Measurements from ENCODE around the gene RGS7. TPM values are rescaled to one million over a fixed set of nuclear protein-coding genes. Genes with fewer than 3 reads are reported as not detected.

Gene RGS7
- total RNA-seq, 1 experiment from 2014 or later, result not detected

- DNase-seq, result no peak
- Histone ChIP-seq H3K4me3 (ENCODE audit: low read length) (no peak overlapping the region), H3K4me1 (ENCODE audit: low read length) (no peaks in the 10 kb centered on the region), H3K9me2 (replicated peaks; ENCODE audit: insufficient read depth, low read length) (no peaks in the 10 kb centered on the region), H4K20me1 (ENCODE audit: insufficient read depth, low read depth, low read length) (no peaks in the 10 kb centered on the region), H3K27ac (ENCODE audit: low read length) (no peak overlapping the region), H3K79me2 (ENCODE audit: low read length) (no peaks in the 10 kb centered on the region), H3K27me3 (ENCODE audit: low read length) (no peaks in the 10 kb centered on the region; the same call in 1 of the 2 replicates), H3K36me3 (ENCODE audit: insufficient read depth, low read length) (no peaks in the 10 kb centered on the region), H3K4me2 (ENCODE audit: low read depth, low read length, poor library complexity, severe bottlenecking) (no peak overlapping the region), H2AFZ (ENCODE audit: low read length) (no peak overlapping the region), H3K9ac (ENCODE audit: low read length) (no peak overlapping the region), H3K9me3 (ENCODE audit: low read length) (no peaks in the 10 kb centered on the region)
These were observed 334.6 kb downstream of the RGS7 start for GRCh38 chr1:241022366-241022765.

- Histone ChIP-seq H3K36me3 (ENCODE audit: insufficient read depth, low read length) (no peaks in the 10 kb centered on the region), H3K4me3 (ENCODE audit: low read length) (no peak overlapping the region), H3K79me2 (ENCODE audit: low read length) (no peaks in the 10 kb centered on the region), H3K9me3 (ENCODE audit: low read length) (no peaks in the 10 kb centered on the region), H2AFZ (ENCODE audit: low read length) (no peak overlapping the region), H4K20me1 (ENCODE audit: insufficient read depth, low read depth, low read length) (no peaks in the 10 kb centered on the region), H3K9me2 (replicated peaks; ENCODE audit: insufficient read depth, low read length) (no peaks in the 10 kb centered on the region), H3K9ac (ENCODE audit: low read length) (no peak overlapping the region), H3K4me1 (ENCODE audit: low read length) (no peaks in the 10 kb centered on the region), H3K27ac (ENCODE audit: low read length) (no peak overlapping the region), H3K27me3 (ENCODE audit: low read length) (no peaks in the 10 kb centered on the region; the same call in 1 of the 2 replicates), H3K4me2 (ENCODE audit: low read depth, low read length, poor library complexity, severe bottlenecking) (no peak overlapping the region)
- DNase-seq, result no peak
These were observed 335.9 kb downstream of the RGS7 start for GRCh38 chr1:241020851-241021697.

GRCh38 chr1:241012708-241013340 is 344.2 kb downstream of the RGS7 start:
- no peak overlapping the region for H2AFZ ChIP-seq (ENCODE audit: low read length)
- no peaks in the 10 kb centered on the region for H3K4me1 ChIP-seq (ENCODE audit: low read length)
- no peak overlapping the region for H3K9ac ChIP-seq (ENCODE audit: low read length)
- H3K9me3 ChIP-seq (ENCODE audit: low read length), result no peaks in the 10 kb centered on the region
- H3K4me3 ChIP-seq (ENCODE audit: low read length), result no peak overlapping the region
- H3K36me3 ChIP-seq (ENCODE audit: insufficient read depth, low read length), result no peaks in the 10 kb centered on the region
- DNase-seq, result no peak
- no peaks in the 10 kb centered on the region for H4K20me1 ChIP-seq (ENCODE audit: insufficient read depth, low read depth, low read length)
- H3K79me2 ChIP-seq (ENCODE audit: low read length), result no peaks in the 10 kb centered on the region
- H3K27ac ChIP-seq (ENCODE audit: low read length), result no peak overlapping the region
- no peak overlapping the region for H3K4me2 ChIP-seq (ENCODE audit: low read depth, low read length, poor library complexity, severe bottlenecking)
- no peaks in the 10 kb centered on the region for H3K27me3 ChIP-seq (ENCODE audit: low read length)
- H3K9me2 ChIP-seq (replicated peaks; ENCODE audit: insufficient read depth, low read length), result no peaks in the 10 kb centered on the region

- Histone ChIP-seq H3K9me3 (ENCODE audit: low read length) (no peaks in the 10 kb centered on the region), H3K4me3 (ENCODE audit: low read length) (no peak overlapping the region), H4K20me1 (ENCODE audit: insufficient read depth, low read depth, low read length) (no peaks in the 10 kb centered on the region), H3K9me2 (replicated peaks; ENCODE audit: insufficient read depth, low read length) (no peaks in the 10 kb centered on the region), H3K4me1 (ENCODE audit: low read length) (no peaks in the 10 kb centered on the region), H2AFZ (ENCODE audit: low read length) (no peak overlapping the region), H3K9ac (ENCODE audit: low read length) (no peak overlapping the region), H3K27ac (ENCODE audit: low read length) (no peak overlapping the region), H3K79me2 (ENCODE audit: low read length) (no peaks in the 10 kb centered on the region), H3K4me2 (ENCODE audit: low read depth, low read length, poor library complexity, severe bottlenecking) (no peak overlapping the region), H3K36me3 (ENCODE audit: insufficient read depth, low read length) (no peaks in the 10 kb centered on the region), H3K27me3 (ENCODE audit: low read length) (no peaks in the 10 kb centered on the region)
- no peak for DNase-seq
These were observed 349.3 kb downstream of the RGS7 start for GRCh38 chr1:241007668-241008067.

GRCh38 chr1:240999826-241000225 is 357.2 kb downstream of the RGS7 start:
- H3K27me3 ChIP-seq (ENCODE audit: low read length), result no peaks in the 10 kb centered on the region
- no peaks in the 10 kb centered on the region for H4K20me1 ChIP-seq (ENCODE audit: insufficient read depth, low read depth, low read length)
- no peaks in the 10 kb centered on the region for H3K4me1 ChIP-seq (ENCODE audit: low read length)
- no peak overlapping the region for H3K4me2 ChIP-seq (ENCODE audit: low read depth, low read length, poor library complexity, severe bottlenecking)
- no peaks in the 10 kb centered on the region for H3K79me2 ChIP-seq (ENCODE audit: low read length)
- no peaks in the 10 kb centered on the region for H3K9me3 ChIP-seq (ENCODE audit: low read length)
- no peak overlapping the region for H3K4me3 ChIP-seq (ENCODE audit: low read length)
- no peak overlapping the region for H3K9ac ChIP-seq (ENCODE audit: low read length)
- H2AFZ ChIP-seq (ENCODE audit: low read length), result no peak overlapping the region
- H3K9me2 ChIP-seq (replicated peaks; ENCODE audit: insufficient read depth, low read length), result no peaks in the 10 kb centered on the region
- no peak for DNase-seq
- H3K36me3 ChIP-seq (ENCODE audit: insufficient read depth, low read length), result no peaks in the 10 kb centered on the region
- no peak overlapping the region for H3K27ac ChIP-seq (ENCODE audit: low read length)

GRCh38 chr1:240998441-240999015 is 358.5 kb downstream of the RGS7 start:
- no peak overlapping the region for H3K4me2 ChIP-seq (ENCODE audit: low read depth, low read length, poor library complexity, severe bottlenecking)

GRCh38 chr1:240998024-240998423 is 359.0 kb downstream of the RGS7 start:
- no peaks in the 10 kb centered on the region for H3K79me2 ChIP-seq (ENCODE audit: low read length)
- no peaks in the 10 kb centered on the region for H3K36me3 ChIP-seq (ENCODE audit: insufficient read depth, low read length)
- DNase-seq, result no peak
- H3K4me3 ChIP-seq (ENCODE audit: low read length), result no peak overlapping the region
- no peak overlapping the region for H2AFZ ChIP-seq (ENCODE audit: low read length)
- H3K27me3 ChIP-seq (ENCODE audit: low read length), result no peaks in the 10 kb centered on the region
- no peaks in the 10 kb centered on the region for H3K4me1 ChIP-seq (ENCODE audit: low read length)
- no peaks in the 10 kb centered on the region for H3K9me3 ChIP-seq (ENCODE audit: low read length)
- H3K9me2 ChIP-seq (replicated peaks; ENCODE audit: insufficient read depth, low read length), result no peaks in the 10 kb centered on the region
- H3K4me2 ChIP-seq (ENCODE audit: low read depth, low read length, poor library complexity, severe bottlenecking), result no peak overlapping the region
- no peak overlapping the region for H3K27ac ChIP-seq (ENCODE audit: low read length)
- no peaks in the 10 kb centered on the region for H4K20me1 ChIP-seq (ENCODE audit: insufficient read depth, low read depth, low read length)
- no peak overlapping the region for H3K9ac ChIP-seq (ENCODE audit: low read length)

More at GRCh38 chr1:240998441-240999015, 358.5 kb downstream of the RGS7 start:
- no peak overlapping the region for H3K9ac ChIP-seq (ENCODE audit: low read length)
- no peaks in the 10 kb centered on the region for H4K20me1 ChIP-seq (ENCODE audit: insufficient read depth, low read depth, low read length)
- no peaks in the 10 kb centered on the region for H3K4me1 ChIP-seq (ENCODE audit: low read length)
- H3K36me3 ChIP-seq (ENCODE audit: insufficient read depth, low read length), result no peaks in the 10 kb centered on the region
- no peak overlapping the region for H3K27ac ChIP-seq (ENCODE audit: low read length)
- no peaks in the 10 kb centered on the region for H3K9me2 ChIP-seq (replicated peaks; ENCODE audit: insufficient read depth, low read length)
- no peaks in the 10 kb centered on the region for H3K9me3 ChIP-seq (ENCODE audit: low read length)
- no peak overlapping the region for H3K4me3 ChIP-seq (ENCODE audit: low read length)
- no peak overlapping the region for H2AFZ ChIP-seq (ENCODE audit: low read length)
- no peaks in the 10 kb centered on the region for H3K27me3 ChIP-seq (ENCODE audit: low read length)
- no peak for DNase-seq
- H3K79me2 ChIP-seq (ENCODE audit: low read length), result no peaks in the 10 kb centered on the region

GRCh38 chr1:240993004-240993403 is 364.0 kb downstream of the RGS7 start:
- Histone ChIP-seq H2AFZ (ENCODE audit: low read length) (no peak overlapping the region), H3K4me2 (ENCODE audit: low read depth, low read length, poor library complexity, severe bottlenecking) (no peak overlapping the region), H3K27ac (ENCODE audit: low read length) (no peak overlapping the region), H3K79me2 (ENCODE audit: low read length) (no peaks in the 10 kb centered on the region), H3K4me1 (ENCODE audit: low read length) (no peaks in the 10 kb centered on the region), H3K9me2 (replicated peaks; ENCODE audit: insufficient read depth, low read length) (no peaks in the 10 kb centered on the region), H3K27me3 (ENCODE audit: low read length) (no peaks in the 10 kb centered on the region), H3K4me3 (ENCODE audit: low read length) (no peak overlapping the region), H3K9me3 (ENCODE audit: low read length) (no peaks in the 10 kb centered on the region), H3K36me3 (ENCODE audit: insufficient read depth, low read length) (no peaks in the 10 kb centered on the region), H4K20me1 (ENCODE audit: insufficient read depth, low read depth, low read length) (no peaks in the 10 kb centered on the region), H3K9ac (ENCODE audit: low read length) (no peak overlapping the region)
- no peak for DNase-seq
